Measurements from ENCODE around the gene ZSCAN2.

- no peak for TF ChIP-seq NBN (IDR thresholded peaks at IDR 0.05)
- no peak for TF ChIP-seq CTCF (IDR thresholded peaks at IDR 0.05 in 2 of 3, conservative IDR thresholded peaks at IDR 0.05 in 1 of 3; ENCODE audit: control insufficient read depth in 2 of 3, extremely low read depth in 1 of 3, insufficient read depth in 1 of 3, low read depth in 3 of 3, low read length in 3 of 3)
These were observed 67.6 kb downstream of the ZSCAN2 start for GRCh38 chr15:84668221-84668982.

Measured in GM12878 (cell line).